CD4-positive, alpha-beta T cell treated with Interleukin-12 subunit alpha and Interleukin-12 subunit beta, for 1 hour (primary cell): ENCODE results near the gene HSF2BP.
"Not testable (repeated sequence)": the region's sequence is repeated elsewhere in the genome, so short reads cannot be mapped to it uniquely, and the experiment has no call there.

ENCODE experiments used
- DNase-seq: peaks from one replicate; pipeline ENCODE4 v3.0.0-alpha.2; 2020

HSF2BP gene

GRCh38 chr21:43616861-43617260 is 42.4 kb downstream of the HSF2BP start:
- DNase-seq: not testable (repeated sequence)

DNA sequence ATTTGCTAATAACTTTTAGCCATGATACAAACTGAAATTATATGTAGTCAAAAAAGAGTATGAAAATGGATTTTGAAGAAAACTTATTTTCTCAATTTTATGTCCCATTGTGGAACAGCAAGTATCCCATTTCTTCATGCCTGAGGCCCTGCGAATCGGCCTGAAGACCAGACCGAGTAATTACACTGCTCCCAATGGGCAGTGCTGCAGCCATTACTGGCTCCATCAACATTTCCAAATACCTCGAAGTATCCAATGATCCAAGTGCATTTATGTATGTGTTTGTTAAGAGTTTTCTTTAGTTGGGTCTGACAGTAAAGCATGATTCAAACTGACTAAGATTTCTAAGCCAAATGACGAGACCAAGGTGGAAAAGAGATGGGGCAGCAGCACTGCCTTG is 44.4 kb downstream of the HSF2BP start:
- DNase-seq: no peak

DNA sequence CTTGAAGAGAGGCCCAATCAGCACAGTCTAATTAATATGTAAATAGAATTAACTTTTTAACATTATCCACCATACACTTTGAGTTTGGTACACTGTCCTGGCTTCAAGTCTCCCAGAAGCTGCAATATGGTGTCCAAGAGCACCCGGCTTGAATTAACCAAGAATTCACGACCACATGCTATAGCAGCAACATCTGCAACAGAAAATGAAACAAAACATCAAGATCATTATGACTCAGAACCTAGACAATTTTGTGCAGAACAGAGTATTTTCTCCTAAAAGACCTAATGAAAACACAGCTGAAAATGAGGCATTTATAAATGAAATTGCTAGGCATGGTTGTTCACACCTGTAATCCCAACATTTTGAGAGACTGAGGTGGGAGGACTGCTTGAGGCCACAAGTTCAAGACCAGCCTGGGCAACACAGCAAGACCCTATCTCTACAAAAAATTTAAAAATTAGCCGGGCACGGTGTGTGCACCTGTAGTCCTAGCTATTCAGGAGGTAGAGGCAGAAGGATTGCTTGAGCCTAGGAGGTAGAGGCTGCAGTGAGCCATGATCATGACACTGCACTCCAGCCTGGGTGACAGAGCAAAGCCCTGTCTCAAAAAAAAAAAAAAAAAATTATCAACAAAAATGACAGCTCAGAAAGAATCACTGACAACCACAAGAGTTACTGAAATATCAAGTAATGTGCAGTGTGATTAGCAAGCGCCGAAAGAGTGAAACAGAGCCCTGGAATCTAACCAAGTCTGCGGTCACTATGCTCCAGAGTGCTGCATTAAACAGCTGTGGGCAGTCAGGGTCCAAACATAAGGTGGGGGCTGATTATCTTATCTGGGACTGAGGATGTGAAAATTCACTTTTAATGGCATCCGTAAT is 45.3 kb downstream of the HSF2BP start:
- DNase-seq: no peak

- DNase-seq: peak; percentile 8
These were observed 47.5 kb downstream of the HSF2BP start for GRCh38 chr21:43611598-43612369.

- DNase-seq: no peak
These were observed 49.6 kb downstream of the HSF2BP start for GRCh38 chr21:43609501-43610340.

GRCh38 chr21:43608664-43609063 is 50.6 kb downstream of the HSF2BP start:
- DNase-seq: no peak

DNA sequence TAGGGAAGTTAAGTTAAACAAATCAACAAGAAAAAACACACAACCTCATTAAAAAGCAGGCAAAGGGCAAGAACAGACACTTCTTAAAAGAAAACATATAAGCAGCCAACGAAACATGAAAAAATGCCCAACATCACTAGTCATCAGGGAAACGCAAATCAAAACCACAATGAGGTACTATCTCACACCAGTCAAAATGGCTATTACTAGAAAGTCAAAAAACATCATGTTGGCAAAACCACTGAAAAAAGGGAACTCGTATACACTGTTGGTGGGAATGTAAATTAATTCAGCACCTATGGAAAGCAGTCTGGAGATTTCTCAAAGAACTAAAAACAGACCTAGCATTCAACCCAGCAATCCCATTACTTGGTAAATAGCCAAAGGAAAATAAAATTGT is 51.1 kb downstream of the HSF2BP start:
- DNase-seq: no peak

GRCh38 chr21:43605320-43606215 is 53.7 kb downstream of the HSF2BP start:
- DNase-seq: no peak

DNA sequence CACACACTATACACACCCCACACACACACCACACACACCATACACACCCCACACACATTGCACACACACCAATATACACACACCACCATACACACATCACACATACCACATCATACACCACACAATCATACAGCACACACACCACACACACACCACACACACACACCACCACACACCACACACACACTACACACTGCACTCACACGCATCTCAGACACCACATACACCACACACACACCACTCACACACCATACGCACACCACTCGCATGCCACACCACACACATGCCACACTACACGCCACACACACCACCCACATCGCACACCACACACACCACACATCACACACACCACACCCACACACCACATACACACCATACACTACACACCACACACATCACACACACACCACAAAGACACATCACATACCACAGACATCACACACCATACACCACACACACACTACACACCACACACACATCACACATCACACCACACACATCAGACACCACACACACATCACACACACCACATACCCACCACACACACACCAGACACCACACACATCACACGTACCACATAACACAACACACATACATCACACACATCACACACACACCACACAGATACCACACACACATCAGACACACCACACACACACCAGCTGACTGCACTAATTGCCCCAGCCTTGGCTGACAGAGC is 54.6 kb downstream of the HSF2BP start:
- no peak for DNase-seq

DNA sequence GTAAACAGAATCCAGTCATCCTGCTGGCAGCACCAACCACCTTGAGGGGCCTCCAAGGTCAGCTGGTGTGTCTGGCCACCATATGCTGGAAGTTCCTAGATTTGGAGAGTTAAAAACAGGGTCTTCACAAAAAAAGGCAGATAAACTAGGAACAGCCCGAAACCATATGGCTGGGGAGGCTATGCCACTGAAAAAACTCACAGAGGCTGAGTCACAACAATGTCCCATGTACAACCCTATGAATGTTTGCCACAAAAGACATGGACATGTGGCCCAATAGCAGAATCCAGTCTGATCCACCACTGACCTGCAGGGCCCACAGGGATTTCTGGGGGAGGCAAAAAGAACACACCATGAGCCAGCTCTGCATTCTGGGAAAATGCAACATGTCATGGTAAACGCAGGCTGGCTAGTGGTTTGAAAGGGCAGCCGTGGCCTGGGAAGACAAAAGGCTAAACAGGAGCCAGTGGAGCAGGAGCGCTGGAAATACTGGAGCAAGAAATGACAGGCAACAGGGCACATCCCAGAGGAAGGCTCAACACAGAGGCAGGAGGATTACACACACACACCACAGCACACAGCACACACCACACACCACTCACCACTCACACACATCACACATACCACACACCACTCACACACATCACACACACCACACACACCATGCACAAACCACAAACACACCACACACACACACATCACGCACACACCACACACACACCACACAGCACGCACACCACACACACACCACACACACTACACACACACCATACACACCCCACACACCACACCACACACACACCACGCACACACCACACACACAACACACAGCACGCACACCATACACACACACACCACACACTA is 55.4 kb downstream of the HSF2BP start:
- DNase-seq: no peak

GRCh38 chr21:43603233-43603626 is 56.1 kb downstream of the HSF2BP start:
- no peak for DNase-seq

- DNase-seq: no peak
These were observed 56.7 kb downstream of the HSF2BP start for GRCh38 chr21:43602266-43603232.

DNA sequence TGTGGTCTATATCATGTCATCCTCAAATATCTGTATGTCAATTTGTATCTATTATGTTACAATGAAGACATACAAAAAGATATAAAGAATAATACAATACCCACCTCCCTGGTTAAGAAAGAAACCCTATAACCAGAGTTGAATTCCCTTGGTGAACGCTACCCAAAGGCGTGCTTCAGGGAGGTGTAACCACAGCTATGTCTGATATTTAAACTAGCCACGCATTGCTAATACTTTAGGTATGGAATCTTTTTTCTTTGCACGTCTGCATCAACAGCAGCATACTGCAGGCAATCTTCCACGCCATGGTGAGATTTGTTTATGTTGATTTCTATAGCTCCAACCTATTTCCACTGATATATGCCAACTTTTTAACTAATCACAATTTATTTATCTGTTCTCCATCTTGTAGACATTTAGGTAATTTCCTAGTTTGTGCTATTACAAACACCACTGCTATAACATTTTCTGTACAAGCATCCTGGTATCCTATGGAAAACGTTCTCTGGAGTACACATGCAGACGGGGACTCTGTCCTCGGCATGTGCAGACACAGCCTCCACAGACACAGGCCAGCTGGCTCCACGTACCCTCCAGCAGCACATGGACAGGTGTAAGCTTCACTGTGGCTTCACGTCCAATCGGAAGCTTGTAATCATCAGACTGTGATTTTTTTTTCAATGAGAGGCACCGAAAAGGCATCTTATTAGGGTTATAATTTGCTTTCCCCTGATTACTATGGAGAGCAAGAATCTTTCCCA is 58.5 kb downstream of the HSF2BP start:
- no peak for DNase-seq

GRCh38 chr21:43599728-43600127 is 59.6 kb downstream of the HSF2BP start:
- no peak for DNase-seq

DNA sequence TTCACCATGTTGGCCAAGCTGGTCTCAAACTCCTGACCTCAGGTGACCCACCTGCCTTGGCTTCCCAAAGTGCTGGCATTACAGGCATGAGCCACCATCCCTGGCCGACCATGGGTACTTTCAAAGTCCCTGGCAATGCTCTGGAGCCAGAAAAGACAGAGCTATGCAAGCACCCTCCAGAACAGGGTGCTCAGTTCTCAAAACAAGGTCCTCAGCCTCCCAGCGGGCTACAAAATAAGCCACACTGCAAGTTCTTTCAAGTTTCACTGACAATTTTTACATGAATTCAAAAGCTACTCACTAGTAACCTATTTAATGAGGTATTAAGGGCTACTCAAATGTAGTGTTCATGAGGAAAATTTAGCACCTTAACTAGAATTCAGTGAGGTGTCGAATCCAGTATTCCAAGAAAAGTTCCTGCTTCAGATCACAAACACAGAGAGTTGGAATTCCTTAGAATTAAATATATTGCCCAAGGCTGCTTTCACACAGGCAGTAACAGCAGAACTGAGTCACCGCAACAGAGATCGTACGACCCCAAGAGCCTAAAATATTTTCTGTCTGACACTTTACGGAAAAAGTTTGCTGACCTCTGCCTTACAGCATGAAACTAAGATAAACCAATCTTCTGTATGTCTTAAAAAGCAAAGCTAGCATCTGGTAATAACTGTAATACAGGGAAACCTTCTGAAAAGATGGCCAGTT is 60.7 kb downstream of the HSF2BP start:
- no peak for DNase-seq

- no peak for DNase-seq
These were observed 61.6 kb downstream of the HSF2BP start for GRCh38 chr21:43597540-43598250.

GRCh38 chr21:43597052-43597451 is 62.2 kb downstream of the HSF2BP start:
- DNase-seq: no peak
